Upper lobe of right lung (tissue), 1 donor: ENCODE data around the gene POLR1A. TPM values are rescaled to one million over a fixed set of nuclear protein-coding genes. Genes with fewer than 3 reads are reported as not detected.

Source experiments
- ATAC-seq: fragments of 200-7000 bp; cut with Tn5 transposase; one replicate; pipeline ENCODE4 v1.9.1; 2020; ENCODE audit warnings: mild to moderate bottlenecking, moderate library complexity
- DNase-seq: peaks from one replicate; pipeline ENCODE4 v3.0.0-alpha.2; 2020
- H3K27ac ChIP-seq: fragments of 200-600 bp; one replicate; pipeline ENCODE4 v1.8.0; 2022
- H3K27me3 ChIP-seq: fragments of 200-600 bp; one replicate; pipeline ENCODE4 v1.8.0; 2022; ENCODE audit warnings: mild to moderate bottlenecking
- H3K36me3 ChIP-seq: fragments of 200-600 bp; one replicate; pipeline ENCODE4 v1.8.0; 2022
- H3K4me1 ChIP-seq: fragments of 200-600 bp; one replicate; pipeline ENCODE4 v1.8.0; 2022
- H3K4me3 ChIP-seq: fragments of 200-600 bp; one replicate; pipeline ENCODE4 v1.8.0; 2022; ENCODE audit warnings: mild to moderate bottlenecking
- H3K9me3 ChIP-seq: fragments of 200-600 bp; one replicate; pipeline ENCODE4 v1.8.0; 2022
- CTCF ChIP-seq: fragments of 200-600 bp; IDR thresholded peaks from one replicate; pipeline ENCODE4 v1.8.0; 2022; ENCODE audit warnings: antibody characterized with exemption
- intact Hi-C: fragments of 100-400 bp; cut with DNase I; formaldehyde crosslinking; loops from one replicate; pipeline ENCODE4 v1.11.0; 2022
- total RNA-seq: library from RNA; stranded (reverse); fragmentation: NEBNext Ultra II Directional; extraction: Animal tissue kit (Norgen Biotek cat#: 25700); gene quantifications from one replicate; pipeline ENCODE4 v1.2.1, GENCODE V29; 2021
- donor health status: DM: no; HTN: yes; CAD: no; lungs with severe emphysema.

The POLR1A gene
- total RNA-seq, 1 donor from 2014 or later: 26.6 TPM

DNA sequence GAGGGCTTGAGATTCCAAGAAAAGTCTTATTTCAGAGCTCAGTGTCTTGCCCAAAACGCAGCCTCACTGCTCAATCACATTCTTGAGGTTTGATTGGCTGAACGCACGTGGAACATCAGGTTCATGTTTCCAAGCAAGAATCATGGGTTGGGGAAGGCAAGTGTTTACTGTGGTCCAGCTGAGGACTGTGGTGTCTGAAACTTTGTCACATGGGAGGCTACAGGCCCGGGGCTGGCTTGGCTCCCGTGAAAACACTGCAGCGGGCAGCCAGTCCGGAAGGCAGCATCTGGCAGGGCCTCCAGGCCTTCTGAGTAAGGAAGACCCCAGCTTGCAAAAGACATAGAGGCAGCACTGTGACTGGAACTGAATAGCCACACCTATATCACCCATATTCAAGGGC, 84.7 kb downstream of the POLR1A start:
- no peak overlapping the region for H3K4me3 ChIP-seq
- H3K4me1 ChIP-seq: peaks cover 21% of the 10 kb centered on the region
- H3K27ac ChIP-seq: no peak overlapping the region
- DNase-seq (peak; percentile 67), ATAC-seq (peak; percentile 35)
- H3K9me3 ChIP-seq: no peaks in the 10 kb centered on the region
- TF ChIP-seq CTCF: no peak
- H3K27me3 ChIP-seq: no peaks in the 10 kb centered on the region
- H3K36me3 ChIP-seq: no peaks in the 10 kb centered on the region
- intact Hi-C loops: no loop called here

DNA sequence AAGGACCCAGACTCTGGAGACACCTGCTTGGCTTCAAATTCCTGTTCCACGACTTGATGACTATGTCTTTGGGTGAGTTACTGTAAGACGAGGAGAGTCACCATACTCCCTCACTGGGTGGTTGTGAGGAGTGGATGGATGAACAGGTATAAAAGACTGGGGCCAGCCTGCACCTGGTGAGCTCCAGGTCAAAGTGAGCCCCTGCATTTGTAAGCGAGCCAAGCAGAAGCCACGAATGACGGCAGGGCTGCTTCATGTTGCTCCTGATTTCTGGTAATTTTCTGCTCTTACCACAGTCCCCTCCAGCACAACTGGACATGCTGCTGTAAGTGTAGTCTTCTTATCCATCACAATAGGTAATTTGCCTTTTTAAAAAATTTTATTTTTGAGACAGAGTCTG, 86.6 kb downstream of the POLR1A start:
- H3K27ac ChIP-seq: no peak overlapping the region
- no peak for DNase-seq
- no peak for ATAC-seq
- intact Hi-C loops: no loop called here
- no peak overlapping the region for H3K4me3 ChIP-seq
- no peaks in the 10 kb centered on the region for H3K27me3 ChIP-seq
- H3K4me1 ChIP-seq: peaks cover 21% of the 10 kb centered on the region
- no peaks in the 10 kb centered on the region for H3K9me3 ChIP-seq
- no peaks in the 10 kb centered on the region for H3K36me3 ChIP-seq
- no peak for TF ChIP-seq CTCF

DNA sequence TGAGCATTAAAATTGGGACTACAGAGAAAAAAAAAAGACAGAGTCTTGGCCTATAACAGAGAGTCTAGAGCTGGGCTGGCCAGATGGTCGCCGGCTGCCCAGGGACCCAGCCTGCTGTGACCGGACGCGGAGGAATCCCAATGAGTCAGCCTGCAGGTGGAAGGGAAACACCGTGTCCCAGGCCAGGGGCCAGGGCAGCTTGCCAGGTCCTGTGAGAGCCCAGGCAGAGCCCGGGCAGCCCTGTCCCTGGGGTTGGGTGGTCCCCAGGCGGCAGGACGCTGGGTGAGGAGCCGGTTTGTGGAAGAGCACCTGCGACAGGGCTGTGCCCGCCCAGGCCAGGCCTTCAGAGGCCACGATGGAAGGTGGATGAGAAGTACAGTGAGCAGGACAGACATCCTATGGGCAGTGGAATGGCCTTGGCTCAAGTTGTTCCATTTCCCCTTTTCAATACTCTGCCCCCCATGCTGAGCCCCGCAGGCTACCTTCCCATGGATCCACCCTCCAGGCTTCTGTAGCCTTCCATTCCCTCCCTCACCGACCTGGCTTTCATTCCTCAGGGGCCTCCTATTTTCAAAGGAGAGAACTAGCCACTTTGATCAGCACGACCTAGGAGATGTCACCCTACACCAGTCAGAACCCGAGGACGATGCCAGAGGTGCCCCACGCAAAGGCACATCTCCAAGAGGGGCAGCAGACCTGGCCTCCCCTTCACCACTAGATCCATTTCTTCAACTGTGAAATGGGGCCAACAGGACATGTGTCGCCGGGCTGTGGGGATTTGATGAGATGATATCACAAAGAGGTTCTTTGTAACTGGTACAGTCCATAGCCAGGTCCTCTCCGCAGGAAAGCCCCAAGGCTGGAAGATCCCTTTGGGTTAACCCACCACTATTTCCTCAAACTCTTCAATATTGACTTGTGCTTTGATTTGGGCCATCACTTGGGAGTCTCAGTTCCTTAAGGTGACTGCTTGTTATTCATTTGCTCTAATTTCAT, 87.5 kb downstream of the POLR1A start:
- no peak for TF ChIP-seq CTCF
- intact Hi-C loops: no loop called here
- Histone ChIP-seq H3K36me3 (no peaks in the 10 kb centered on the region), H3K27ac (no peak overlapping the region), H3K27me3 (no peaks in the 10 kb centered on the region), H3K4me1 (peaks cover 21% of the 10 kb centered on the region), H3K4me3 (no peak overlapping the region), H3K9me3 (no peaks in the 10 kb centered on the region)
- peak; percentile 81 for DNase-seq
- peak; percentile 70 for ATAC-seq

DNA sequence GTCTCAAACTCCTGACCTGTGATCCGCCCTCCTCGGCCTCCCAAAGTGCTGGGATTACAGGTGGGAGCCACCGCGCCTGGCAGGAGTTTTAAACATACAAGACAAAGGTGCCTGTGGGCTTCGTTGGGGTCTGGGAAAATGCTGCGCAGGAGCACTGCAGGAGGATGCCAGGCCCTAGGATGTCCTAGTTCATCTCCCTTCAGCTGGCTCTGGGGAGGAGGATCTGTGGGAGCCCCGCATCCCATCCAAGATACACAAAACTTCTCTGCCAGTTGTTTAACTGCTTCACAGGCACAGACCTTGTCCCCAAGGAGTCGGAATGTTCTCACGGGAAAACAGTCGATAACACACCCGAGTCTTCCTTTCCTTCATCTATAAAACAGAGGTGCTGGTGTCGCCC, 89.1 kb downstream of the POLR1A start:
- H3K36me3 ChIP-seq: no peaks in the 10 kb centered on the region
- DNase-seq (no peak), ATAC-seq (no peak)
- H3K9me3 ChIP-seq: no peaks in the 10 kb centered on the region
- no peak for TF ChIP-seq CTCF
- no peaks in the 10 kb centered on the region for H3K27me3 ChIP-seq
- peaks cover 21% of the 10 kb centered on the region for H3K4me1 ChIP-seq
- no peak overlapping the region for H3K4me3 ChIP-seq
- H3K27ac ChIP-seq: peak overlapping the region; percentile 47
- intact Hi-C loops: no loop called here

- no peak for TF ChIP-seq CTCF
- Histone ChIP-seq H3K9me3 (no peaks in the 10 kb centered on the region), H3K27ac (no peak overlapping the region), H3K4me3 (no peak overlapping the region), H3K36me3 (no peaks in the 10 kb centered on the region), H3K27me3 (no peaks in the 10 kb centered on the region), H3K4me1 (peaks cover 17% of the 10 kb centered on the region)
- intact Hi-C loops: no loop called here
- DNase-seq (no peak), ATAC-seq (no peak)
These were observed 90.0 kb downstream of the POLR1A start for GRCh38 chr2:86015699-86016098.
